Suprapubic skin (tissue), 3 donors: ENCODE results near the gene PLXDC1.

Experiments used
- CTCF ChIP-seq, 2 donors: fragments of 200-600 bp in 1 of 2; fragments of 450-650 bp in 1 of 2; sonication (generic) in 1 of 2; IDR thresholded peaks; one replicate each; pipeline ENCODE4 v1.5.1; 2016 to 2019; ENCODE audit warnings: antibody characterized with exemption in 2 of 2, mild to moderate bottlenecking in 1 of 2, moderate library complexity in 1 of 2
- POLR2A ChIP-seq, 2 donors: fragments of 450-650 bp; IDR thresholded peaks; one replicate each; pipeline ENCODE4 v1.6.1; 2017; ENCODE audit warnings: antibody characterized with exemption in 2 of 2, mild to moderate bottlenecking in 2 of 2, moderate library complexity in 2 of 2

DNA sequence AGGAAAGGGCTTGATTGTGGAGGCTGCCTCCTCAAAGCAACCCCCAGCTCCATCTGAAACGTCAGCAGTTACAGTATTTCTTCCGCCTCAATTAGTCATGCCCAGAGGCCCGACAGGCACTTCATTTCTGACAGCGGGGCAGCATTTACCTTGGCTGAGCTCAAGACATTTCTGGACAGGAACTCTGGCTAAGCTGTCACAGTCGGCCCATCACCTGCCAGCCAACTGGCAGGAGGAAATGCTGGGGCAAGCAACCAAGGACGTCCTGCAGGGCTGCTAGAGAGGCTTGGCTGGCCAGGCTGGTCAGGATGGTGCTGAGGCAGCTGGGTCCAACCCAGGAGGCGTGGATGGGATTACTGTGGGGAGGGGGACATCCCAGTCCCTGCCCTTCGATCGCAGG, 27.8 kb downstream of the PLXDC1 start:
- TF ChIP-seq CTCF (IDR thresholded peaks at IDR 0.05): no peak
- no peak for TF ChIP-seq POLR2A (IDR thresholded peaks at IDR 0.05)
